Pons (tissue), 1 donor: ENCODE results near the gene RNFT2.
A peak's percentile ranks its signal among the peaks of the same experiment; 100 is the strongest.

ENCODE experiments used
- DNase-seq: peaks from one replicate; pipeline ENCODE4 v3.0.0-alpha.2; 2016; ENCODE audit warnings: low spot score

RNFT2 gene

DNA sequence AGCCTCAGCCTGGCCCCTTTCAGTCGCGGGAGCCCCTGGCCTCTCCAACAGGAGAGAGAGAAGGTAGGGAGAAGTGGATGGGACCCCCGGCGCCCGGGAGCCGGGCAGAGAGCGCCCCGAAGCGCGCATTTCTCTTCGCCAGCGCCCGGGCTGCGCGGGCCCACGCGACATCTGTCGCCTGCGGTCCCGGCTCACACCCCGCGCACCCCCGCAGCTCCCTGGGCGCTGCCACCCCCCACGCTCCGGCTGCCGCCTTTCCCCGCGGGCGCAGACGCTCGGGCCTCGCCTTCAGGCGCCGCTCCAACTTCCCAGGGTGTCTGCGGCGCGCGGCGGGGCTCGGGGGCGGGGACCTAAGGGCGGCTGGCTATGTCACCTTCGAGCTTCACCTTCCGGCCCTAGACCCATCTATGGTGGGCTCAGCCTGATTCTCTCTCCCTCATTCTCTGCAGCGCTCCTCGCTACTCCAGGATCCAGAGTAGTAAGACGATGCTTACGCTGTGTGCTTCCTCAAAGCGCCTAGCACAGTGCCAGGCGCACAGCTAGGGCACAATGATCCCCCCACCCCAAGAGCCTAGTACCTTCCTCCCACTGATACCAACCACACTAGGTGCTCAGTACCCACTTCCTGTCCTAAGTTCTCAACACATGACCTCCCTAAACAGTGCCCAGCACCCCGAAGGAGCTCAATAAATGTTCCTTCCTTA is 141.5 kb downstream of the RNFT2 start:
- DNase-seq = no peak

DNA sequence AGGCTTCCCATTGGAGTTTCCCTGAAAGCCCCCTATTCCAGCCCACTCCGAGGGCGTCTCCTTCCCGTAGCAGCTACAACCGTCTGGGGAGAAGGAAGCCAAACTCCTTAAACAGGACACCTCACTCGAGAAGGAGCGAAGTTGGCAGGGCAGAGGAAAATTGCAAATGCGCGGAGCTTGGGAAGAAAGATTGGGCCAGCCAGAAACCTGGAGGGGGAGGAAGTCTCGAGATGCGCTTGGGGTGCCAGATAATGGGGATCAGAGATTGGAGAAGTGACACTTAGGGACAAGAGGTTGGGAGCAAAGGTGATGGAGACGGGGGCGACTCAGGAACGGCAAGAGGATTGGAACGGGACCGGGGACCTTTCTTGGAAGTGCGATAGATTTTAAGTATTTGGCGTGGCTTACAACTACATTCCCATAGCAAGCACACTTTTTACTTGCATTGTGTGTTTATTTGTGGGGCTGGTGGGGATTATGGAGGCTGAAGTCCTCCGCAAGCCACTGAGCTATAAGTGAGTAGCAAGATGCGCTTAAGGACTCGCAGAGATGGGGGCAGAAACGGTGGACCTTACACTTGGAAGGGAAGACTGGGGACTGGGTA is 142.2 kb downstream of the RNFT2 start:
- no peak for DNase-seq

DNA sequence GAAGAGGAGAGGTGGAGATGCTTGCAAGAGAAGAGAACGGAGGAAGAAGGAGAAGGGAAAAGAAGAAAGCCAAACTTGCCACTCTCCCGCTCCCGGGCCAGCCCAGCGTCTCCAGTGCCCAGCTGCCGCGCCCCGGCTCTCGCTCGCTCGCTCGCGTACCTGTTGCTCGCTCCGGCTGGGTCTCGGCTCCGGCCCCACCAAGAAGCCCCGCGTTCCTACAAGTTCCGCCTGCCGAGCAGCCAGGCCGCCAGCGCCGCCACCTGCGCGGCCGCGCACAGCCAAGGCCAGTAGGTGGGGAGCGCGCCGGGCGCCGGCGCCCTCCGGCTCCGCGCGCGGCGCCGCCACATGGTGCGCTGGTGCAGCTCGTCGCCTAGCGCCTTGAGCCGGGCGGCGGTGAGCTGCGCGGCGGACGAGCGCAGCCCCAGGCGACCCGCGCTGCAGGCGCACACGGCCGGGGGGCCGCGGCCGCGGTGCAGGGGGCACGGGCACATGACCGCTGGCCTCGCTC is 142.8 kb downstream of the RNFT2 start:
- no peak for DNase-seq

DNA sequence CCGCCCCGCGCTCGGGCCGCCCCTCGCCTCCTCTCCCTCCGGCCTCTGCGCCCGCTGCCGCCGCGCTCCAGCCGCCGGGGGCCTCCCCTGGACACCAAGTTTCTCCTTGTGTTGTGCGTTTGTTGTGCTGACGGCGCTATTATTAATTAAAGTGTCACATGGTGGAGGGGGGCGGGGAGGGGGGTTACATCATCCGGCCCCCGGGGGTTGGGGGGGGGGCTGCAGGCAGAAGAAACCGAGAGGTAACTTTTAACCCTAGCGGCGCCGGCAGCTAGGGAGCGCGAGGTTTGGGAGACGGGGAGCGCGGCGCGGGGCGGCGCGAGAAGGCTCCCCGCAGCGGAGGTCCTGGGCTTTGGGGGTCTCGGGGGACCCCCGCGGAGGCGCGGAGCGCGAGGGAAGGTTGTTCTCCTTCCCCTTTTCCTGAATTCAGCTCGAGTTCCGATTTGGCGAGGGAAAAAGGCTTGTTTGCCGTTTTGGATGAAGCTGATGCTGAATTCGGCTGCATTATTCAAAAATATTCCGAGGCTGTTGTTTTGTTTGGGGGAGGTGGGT is 143.3 kb downstream of the RNFT2 start, which contains the start of gene HRK:
Gene HRK, minus strand, starts transcription at position 117 of the 552 bp plus-strand sequence. CDS start 134 bp downstream, outside the sequence.
- DNase-seq = no peak

DNA sequence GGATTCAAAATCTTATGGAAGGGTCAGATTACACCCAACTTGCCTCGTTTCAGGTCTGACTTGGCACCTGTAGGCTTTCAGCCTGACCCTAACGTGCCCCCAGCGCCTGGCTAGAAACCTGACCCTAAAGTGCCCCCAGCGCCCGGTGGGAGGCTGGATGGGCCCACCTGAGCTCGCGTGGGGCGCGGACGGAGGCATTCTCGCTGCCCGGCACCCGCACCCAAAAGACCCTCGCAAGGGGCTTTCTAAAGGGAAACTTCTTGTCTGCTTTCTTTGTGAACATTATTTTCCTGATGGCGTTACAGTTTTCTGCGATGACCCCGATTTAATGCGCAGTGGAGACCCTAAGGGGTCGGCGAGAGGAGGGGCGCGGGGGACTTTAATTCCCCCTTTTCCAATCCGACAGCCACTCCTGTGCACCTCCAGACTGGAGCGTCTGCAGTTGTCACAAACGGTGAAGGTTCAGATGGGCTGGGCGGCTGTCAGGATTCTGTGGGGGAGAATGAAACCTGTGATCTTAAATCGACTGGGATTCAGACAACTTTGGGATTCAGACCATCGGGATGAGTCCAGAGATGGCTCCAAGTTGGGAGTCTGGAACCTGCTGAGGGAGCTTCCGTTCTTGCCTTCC is 143.9 kb downstream of the RNFT2 start:
- no peak for DNase-seq

DNA sequence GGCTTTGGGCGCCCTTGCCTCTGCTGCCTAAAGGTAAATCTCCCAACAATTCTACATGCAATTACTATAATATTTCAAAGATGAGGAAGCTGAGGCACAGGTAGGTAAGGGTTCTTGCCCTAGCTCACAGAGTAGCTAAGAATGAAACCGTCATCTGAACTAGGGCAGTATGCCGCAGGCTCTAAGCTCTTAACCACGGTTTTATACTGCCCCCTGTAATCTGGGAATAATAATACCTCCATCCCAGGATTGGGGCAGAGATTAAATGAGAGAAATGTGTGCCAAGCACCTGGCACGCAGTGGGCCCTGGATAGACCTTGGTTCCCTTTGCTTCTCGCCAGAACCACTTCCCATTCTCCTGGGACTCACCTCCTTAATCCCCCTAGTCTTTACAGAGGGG is 144.6 kb downstream of the RNFT2 start:
- peak; percentile 53 for DNase-seq

DNA sequence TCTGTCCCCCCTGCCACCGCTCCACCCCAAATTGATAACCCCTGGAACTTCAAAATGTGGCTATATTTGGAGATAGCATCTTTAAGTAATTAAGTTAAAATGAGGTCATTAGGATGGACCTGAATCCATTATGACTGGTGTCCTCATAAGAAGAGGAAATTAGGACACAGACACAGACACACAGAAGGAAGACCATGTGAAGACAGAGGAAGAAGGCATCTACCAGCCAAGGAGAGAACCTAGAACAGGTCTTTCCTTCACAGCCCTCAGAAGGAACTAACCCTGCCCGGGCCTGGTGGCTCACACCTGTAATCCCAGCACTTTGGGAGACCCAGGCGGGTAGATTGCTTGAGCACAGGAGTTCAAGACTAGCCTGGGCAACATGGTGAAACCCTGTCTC is 146.8 kb downstream of the RNFT2 start:
- DNase-seq = no peak

DNA sequence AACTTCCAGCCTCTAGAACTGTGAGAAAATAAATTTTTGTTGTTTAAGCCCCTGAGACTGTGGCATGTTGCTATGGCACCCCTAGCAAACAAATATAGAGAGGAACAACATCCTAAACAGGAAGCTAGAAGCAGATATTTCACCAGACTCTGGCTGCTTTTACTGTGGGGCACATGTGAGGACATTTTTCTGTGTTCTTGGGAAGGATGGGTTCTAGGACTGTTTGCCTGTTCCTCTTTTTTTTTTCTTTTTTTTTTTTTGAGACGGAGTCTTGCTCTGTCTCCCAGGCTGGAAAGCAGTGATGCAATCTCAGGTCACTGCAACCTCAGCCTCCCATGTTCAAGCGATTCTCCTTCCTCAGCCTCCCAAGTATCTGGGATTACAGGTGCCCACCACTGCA is 147.4 kb downstream of the RNFT2 start:
- DNase-seq = no peak

DNA sequence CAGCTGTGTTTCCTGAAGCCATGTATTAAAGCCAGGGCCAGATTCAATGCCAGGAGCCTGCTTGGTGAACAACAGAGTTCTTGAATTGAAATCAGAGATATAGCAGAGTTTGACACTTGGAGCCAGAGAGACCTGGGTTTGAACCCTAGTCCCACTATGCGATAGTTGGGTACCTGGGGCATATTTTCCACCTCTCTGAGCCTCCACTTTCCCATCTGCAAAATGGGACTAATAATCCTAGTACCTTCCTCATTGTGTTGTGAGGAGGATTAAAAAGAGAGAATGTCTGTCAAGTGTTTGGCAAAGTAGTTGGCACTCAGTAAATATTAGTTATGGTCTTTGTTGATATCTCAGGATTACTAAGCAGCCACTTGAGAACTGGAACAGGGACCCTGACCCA is 149.1 kb downstream of the RNFT2 start:
- DNase-seq = no peak

DNA sequence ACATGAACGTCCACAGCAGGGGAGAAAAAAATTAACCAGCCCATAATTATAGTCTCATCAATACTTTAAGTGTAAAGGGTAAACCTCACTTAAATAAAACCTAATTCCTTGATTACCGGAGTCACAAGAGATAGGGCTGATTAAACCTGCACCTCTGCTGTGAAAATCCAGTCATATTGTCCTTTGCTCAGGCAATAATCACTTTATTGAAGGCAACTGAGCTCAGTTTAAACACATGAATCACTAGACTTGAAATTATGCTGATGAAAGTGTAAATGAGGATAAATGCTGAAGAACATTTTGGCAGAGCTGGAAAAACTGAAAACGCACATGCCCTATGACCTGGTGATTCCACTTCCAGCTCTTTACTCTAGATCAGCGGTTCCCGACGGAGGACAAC is 149.8 kb downstream of the RNFT2 start:
- DNase-seq = no peak

DNA sequence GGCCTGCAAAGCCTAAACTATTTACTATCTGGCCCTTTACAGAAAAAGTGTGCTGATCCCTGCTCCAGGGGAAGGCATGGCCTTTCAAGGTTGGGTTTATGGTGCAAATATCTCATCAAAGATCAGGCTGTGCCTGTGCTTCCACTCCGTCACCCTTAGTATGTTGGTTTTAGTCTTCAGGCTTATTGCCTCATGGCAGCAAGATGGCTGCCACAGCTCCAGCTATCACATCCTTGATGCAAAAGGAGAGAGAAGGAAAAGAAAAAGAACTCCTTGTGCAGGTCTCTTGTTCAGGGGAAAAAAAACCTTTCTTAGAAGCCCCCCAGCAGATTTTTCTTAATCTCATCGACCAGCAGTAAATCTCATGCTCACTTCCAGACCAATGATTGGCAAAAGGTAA is 152.2 kb downstream of the RNFT2 start:
- DNase-seq = no peak

DNA sequence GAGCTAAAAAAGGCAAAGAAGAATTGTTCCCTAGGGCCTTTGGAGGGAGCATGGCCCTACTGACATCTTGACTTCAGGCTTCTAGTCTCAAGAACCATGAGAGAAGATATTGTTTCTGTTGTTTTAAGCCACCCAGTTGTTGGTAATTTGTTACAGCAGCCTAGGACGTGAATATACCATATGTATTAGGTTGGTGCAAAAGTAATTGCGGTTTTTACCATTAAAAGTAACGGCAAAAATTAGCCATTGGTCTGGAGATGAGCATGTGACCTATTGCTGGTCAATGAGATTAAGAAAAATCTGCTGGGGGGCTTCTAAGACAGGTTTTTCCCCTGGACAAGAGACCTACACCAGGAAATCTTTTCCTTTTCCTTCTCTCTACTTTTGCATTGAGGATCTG is 152.9 kb downstream of the RNFT2 start:
- DNase-seq = no peak

DNA sequence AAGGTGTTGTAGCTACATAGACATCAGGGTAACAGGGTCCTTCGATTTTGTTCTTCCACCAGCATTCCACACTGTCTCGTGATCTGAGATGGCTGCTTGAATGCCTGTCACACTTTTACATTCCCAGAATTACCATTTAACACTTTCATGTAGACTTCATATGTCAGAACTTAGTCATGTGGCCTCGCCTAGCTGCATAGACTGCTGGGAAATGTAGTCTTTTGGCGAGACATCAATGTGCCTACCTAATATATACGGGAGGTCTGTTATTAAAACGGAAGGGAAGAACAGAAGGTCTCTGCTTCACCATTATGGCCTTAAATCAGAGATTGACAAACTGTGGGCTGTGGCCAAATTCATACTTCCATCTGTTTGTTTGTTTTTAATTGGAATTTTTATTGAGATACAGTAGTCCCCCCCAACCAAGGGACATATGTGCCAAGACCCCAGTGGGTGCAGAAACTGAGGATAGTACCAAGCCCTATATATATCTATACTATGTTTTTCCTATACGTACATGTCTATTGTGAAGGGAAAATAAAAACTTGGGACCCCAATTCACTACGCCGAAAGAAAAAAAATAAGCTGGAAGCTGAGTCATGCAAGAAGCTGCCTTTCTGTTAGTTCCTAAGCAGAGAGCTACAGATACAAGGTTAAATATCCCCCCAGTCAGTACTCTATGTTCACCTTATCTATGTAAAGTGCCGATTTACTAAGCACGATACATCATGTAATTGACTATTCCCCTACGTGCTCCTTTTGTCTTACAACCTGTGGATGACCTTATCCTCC is 154.4 kb downstream of the RNFT2 start:
- no peak for DNase-seq

DNA sequence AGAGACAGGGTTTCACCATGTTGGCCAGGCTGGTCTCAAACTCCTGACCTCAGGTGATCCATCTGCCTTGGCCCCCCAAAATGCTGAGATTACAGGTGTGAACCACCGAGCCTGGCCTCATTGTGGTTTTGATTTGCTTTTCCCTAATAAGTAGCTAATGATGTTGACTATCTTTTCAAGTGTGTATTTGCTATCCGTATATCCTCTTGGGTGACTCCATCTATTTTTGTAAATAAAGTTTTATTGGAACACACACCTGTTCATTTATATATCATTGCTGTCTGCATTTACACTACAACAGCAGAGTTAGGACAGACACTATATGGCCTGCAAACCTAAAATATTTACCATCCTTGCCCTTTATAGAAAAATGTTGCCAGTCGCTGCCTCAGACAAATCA is 156.8 kb downstream of the RNFT2 start:
- no peak for DNase-seq

DNA sequence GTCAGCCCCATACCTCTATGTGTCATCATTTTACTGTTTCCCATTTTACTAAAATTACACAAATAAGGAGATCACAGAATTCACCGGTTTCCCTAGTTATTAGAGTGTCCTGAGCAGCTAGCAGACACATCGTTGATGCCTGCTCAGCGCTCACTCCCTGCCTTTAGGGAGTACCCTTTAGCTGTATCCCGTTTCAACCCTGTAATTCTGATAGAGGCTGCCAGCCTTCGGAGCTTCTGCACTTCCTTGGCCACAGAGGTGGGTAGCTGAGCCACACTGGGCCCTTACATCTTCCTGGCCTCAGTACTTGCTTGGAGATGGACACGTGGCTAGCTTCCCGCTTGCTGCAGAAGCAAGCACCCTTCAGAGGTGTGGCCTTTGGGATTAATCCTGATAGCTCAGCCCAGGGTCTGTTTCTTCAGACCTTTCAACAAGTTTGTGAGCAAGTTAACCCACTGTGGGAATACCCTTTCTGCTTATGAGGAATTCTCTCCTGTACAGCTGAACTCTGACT is 158.4 kb downstream of the RNFT2 start:
- no peak for DNase-seq

DNA sequence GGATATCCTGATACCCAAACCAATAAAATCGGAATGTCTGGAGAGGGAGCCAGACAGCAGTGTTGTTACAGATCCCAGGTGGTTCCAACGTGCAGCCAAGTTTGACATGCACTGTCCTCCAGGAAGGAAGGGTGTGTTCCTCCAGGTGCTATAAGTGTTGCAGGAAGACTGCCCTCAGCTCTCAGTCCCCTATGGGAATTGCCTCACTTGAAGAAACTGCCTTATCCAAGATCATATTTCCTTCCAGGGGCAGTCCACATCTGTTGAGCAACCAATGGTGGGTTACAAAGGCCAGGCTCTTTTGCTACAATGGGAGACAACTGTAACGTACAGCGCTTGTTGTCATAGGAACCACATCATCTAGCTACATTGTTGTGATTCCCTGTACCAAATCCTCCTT is 159.4 kb downstream of the RNFT2 start:
- DNase-seq = no peak

DNA sequence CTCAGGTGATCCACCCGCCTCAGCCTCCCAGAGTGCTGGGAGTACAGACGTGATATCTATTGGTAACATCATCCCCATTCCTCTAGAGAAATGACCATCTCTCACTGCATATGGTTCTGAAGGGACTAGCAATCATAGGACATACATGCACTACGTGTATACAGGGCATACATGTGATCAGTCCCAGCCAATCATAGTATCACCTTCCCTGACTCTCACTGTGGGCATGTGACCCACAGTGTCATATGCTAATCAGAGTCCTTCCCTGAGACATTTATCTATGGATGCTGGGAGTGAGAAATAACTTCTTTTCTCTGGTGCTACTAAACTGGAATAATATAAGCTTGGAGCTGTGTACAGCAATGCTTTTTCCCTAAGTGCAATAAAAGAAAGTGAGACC is 160.6 kb downstream of the RNFT2 start:
- no peak for DNase-seq

DNA sequence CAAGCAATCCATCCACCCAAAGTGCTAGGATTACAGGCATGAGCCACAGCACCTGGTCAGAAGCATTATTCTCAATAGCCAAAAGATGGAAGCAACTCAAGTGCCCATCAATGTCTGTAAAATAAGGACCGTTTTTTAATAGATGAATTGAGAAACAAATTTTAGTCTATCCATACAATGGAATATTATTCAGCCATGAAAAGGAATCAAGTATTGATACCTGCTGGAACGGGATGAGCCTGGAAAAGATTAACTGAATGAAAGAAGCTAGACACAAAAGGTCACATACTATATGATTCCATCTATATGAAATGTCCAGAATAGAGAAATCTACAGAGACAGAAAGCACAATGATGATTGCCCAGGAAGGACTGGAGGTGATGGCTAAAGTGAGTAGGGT is 163.5 kb downstream of the RNFT2 start:
- DNase-seq = no peak
